IPS DF 6.9 (cell line): ENCODE results near the gene PSMD2.
A peak's percentile ranks its signal among the peaks of the same experiment; 100 is the strongest.

Source experiments
- DNase-seq: peaks from one replicate; pipeline ENCODE4 v3.0.0-alpha.2; 2013; ENCODE audit warnings: low read depth, low spot score
- H3K27ac ChIP-seq: one replicate; pipeline ENCODE4 v1.5.1; 2013; ENCODE audit warnings: low read length, control low read depth
- H3K27me3 ChIP-seq: 2 replicates; pipeline ENCODE4 v1.6.1; 2013; ENCODE audit warnings: mild to moderate bottlenecking, low read length; ENCODE audit not compliant: control insufficient read depth, insufficient read depth
- H3K36me3 ChIP-seq: 2 replicates; pipeline ENCODE4 v1.6.1; 2013; ENCODE audit warnings: low read length; ENCODE audit not compliant: control insufficient read depth, insufficient read depth
- H3K4me1 ChIP-seq: 2 replicates; pipeline ENCODE4 v1.6.1; 2013; ENCODE audit warnings: low read length; ENCODE audit not compliant: control insufficient read depth, insufficient read depth
- H3K4me3 ChIP-seq: 2 replicates; pipeline ENCODE4 v1.5.1; 2013; ENCODE audit warnings: mild to moderate bottlenecking, low read length
- H3K9me3 ChIP-seq: 2 replicates; pipeline ENCODE4 v1.6.1; 2013; ENCODE audit warnings: low read length, inconsistent platforms; ENCODE audit not compliant: control insufficient read depth, insufficient read depth
- WGBS: extraction: QIAGEN DNeasy Blood & Tissue Kit; methylation state at CpG from one replicate; pipeline ENCODE4 v1.1.7; 2013; ENCODE audit warnings: mixed read lengths, missing lambda C conversion rate; ENCODE audit not compliant: insufficient read length, insufficient coverage; 5-methylcytosine and 5-hydroxymethylcytosine counted together

The PSMD2 gene

DNA sequence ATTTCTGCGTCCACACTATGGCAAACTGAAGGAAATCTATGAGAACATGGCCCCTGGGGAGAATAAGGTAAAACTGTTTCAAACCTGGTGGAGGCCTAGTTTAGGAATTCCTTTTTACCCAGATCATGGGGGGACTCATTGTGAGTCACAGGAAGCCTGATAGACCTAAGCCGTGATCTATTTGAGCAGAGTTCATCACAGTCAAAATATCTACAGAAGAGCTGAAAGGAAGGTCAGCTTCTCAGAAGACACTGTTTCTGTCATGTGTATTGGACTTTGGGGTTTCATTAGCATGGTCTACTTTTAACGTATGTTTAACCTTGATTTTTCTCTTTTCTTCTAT is 1.3 kb downstream of the PSMD2 start:
- DNase-seq: no peak
- WGBS: no CpG with 5 or more reads among the region's 3 CpGs
- no peaks in the 10 kb centered on the region for H3K27me3 ChIP-seq
- no peaks in the 10 kb centered on the region for H3K9me3 ChIP-seq
- H3K4me1 ChIP-seq: no peaks in the 10 kb centered on the region
- peaks cover 26% of the 10 kb centered on the region for H3K36me3 ChIP-seq
- H3K4me3 ChIP-seq: no peak overlapping the region
- no peak overlapping the region for H3K27ac ChIP-seq

DNA sequence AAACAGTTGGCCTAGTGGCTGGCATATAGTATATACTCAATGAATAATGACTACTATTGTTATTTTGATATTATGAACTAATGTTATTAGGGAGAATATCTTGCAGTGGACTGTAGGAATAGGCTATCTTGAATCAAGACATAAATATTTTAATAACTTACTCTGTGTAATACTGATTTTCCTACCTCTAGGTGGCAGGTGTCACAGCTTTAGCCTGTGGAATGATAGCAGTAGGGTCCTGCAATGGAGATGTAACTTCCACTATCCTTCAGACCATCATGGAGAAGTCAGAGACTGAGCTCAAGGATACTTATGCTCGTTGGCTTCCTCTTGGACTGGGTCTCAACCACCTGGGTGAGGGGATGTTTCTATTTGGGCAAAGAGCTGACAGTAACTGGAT is 6.5 kb downstream of the PSMD2 start:
- no CpG with 5 or more reads among the region's 1 CpG for WGBS
- Histone ChIP-seq H3K27ac (no peak overlapping the region), H3K4me3 (no peak overlapping the region), H3K36me3 (peaks cover 51% of the 10 kb centered on the region), H3K4me1 (no peaks in the 10 kb centered on the region), H3K9me3 (no peaks in the 10 kb centered on the region), H3K27me3 (no peaks in the 10 kb centered on the region)
- no peak for DNase-seq

DNA sequence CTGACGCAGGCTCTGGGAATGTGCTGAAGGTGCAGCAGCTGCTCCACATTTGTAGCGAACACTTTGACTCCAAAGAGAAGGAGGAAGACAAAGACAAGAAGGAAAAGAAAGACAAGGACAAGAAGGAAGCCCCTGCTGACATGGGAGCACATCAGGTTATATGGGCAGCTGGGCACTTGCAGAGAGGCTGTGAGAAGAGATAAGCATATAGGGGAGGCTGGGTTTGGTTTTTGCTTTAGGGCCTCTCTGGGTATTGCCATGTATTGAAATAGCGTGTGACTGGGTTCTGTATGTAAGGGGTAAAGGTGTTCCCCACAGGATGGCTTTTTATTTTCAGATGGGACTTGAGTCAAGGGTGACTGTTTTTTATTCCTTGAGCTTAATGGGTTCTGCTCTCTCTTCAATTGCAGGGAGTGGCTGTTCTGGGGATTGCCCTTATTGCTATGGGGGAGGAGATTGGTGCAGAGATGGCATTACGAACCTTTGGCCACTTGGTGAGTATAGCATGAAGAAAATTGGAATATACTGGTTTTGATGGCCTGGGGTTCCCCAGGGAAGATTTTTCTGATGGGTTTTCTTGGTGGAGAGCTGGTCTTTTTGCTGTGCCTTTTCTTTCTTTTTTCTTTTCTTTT is 7.4 kb downstream of the PSMD2 start:
- no peaks in the 10 kb centered on the region for H3K27me3 ChIP-seq
- H3K4me3 ChIP-seq: no peak overlapping the region
- H3K9me3 ChIP-seq: no peaks in the 10 kb centered on the region
- peaks cover 51% of the 10 kb centered on the region for H3K36me3 ChIP-seq
- no peak for DNase-seq
- no CpG with 5 or more reads among the region's 4 CpGs for WGBS
- H3K4me1 ChIP-seq: no peaks in the 10 kb centered on the region
- H3K27ac ChIP-seq: no peak overlapping the region

DNA sequence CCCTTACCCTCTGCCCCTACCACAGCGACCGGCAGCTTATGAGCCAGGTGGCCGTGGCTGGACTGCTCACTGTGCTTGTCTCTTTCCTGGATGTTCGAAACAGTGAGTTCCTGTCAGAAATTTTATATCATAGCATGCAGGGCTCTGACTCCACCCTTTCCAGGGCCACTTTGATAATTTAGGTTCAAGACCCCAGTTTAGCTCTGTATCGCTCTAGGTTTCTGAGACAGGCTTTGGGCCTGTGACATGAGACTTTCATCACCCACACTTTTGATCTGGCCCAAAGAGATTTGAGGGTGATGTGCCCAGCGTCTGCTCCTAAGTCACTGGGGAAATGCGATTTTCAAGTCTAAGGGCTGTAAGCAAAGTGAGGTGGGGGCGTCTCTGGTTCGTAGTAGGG is 8.9 kb downstream of the PSMD2 start:
- H3K36me3 ChIP-seq: peaks cover 39% of the 10 kb centered on the region
- DNase-seq: no peak
- no peaks in the 10 kb centered on the region for H3K4me1 ChIP-seq
- no peak overlapping the region for H3K27ac ChIP-seq
- no peaks in the 10 kb centered on the region for H3K9me3 ChIP-seq
- no peaks in the 10 kb centered on the region for H3K27me3 ChIP-seq
- WGBS: 100% methylated on average over 2 of the region's 9 CpGs
- no peak overlapping the region for H3K4me3 ChIP-seq

DNA sequence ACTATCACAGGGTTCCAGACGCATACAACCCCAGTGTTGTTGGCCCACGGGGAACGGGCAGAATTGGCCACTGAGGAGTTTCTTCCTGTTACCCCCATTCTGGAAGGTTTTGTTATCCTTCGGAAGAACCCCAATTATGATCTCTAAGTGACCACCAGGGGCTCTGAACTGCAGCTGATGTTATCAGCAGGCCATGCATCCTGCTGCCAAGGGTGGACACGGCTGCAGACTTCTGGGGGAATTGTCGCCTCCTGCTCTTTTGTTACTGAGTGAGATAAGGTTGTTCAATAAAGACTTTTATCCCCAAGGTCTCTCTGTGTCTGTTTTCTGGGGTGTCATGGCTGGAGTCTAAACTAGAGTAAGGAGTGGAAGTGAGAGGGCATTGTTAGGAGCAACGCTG is 9.7 kb downstream of the PSMD2 start:
- Histone ChIP-seq H3K36me3 (peaks cover 33% of the 10 kb centered on the region), H3K9me3 (no peaks in the 10 kb centered on the region), H3K4me3 (no peak overlapping the region), H3K27me3 (no peaks in the 10 kb centered on the region), H3K27ac (no peak overlapping the region), H3K4me1 (no peaks in the 10 kb centered on the region)
- no CpG with 5 or more reads among the region's 7 CpGs for WGBS
- DNase-seq: no peak

DNA sequence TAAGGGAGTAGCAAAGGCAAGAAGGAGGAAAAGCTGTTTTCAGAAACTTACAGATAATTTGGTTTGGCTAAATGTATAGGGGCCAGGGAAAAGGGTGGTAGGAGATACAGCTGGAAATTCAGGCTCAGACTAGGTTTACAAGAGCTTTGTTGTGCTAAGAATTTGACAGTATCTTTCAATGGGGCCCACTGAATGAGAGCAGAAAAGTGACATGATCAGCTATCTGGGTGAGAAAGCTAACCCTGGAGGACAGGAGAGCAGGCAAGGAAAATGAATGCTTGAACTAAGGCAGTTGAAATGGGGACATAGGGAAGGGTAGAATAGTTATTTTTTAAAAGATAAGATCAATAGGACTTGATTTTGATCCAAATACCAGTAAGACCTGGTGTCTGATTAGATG is 12.6 kb downstream of the PSMD2 start:
- Histone ChIP-seq H3K4me1 (no peaks in the 10 kb centered on the region), H3K36me3 (peaks cover 16% of the 10 kb centered on the region), H3K27me3 (no peaks in the 10 kb centered on the region), H3K27ac (no peak overlapping the region), H3K9me3 (no peaks in the 10 kb centered on the region), H3K4me3 (no peak overlapping the region)
- DNase-seq: no peak

DNA sequence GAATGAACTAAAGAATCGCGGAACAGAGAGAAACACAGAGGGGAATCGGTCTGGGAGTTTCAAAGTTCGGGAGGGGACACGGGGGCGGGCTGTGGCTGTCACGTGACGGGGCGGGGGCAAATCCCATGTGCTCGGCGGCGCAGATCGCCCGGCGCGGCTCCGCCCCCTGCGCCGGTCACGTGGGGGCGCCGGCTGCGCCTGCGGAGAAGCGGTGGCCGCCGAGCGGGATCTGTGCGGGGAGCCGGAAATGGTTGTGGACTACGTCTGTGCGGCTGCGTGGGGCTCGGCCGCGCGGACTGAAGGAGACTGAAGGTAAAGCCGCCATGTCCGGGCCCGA is 15.3 kb downstream of the PSMD2 start, which contains the start of gene EIF4G1:
Gene EIF4G1, plus strand, starts transcription at position 244 of the 337 bp plus-strand sequence. CDS start 1,191 bp downstream, outside the sequence.
- DNase-seq: no peak
- Histone ChIP-seq H3K9me3 (no peaks in the 10 kb centered on the region), H3K27ac (no peak within 1 kb of the TSS), H3K27me3 (no peaks in the 10 kb centered on the region), H3K4me3 (peak within 1 kb of the TSS; percentile 95), H3K4me1 (no peaks in the 10 kb centered on the region), H3K36me3 (peaks cover 3% of the 10 kb centered on the region; the same call in 1 of the 2 replicates)
- WGBS: no CpG with 5 or more reads among the region's 40 CpGs

DNA sequence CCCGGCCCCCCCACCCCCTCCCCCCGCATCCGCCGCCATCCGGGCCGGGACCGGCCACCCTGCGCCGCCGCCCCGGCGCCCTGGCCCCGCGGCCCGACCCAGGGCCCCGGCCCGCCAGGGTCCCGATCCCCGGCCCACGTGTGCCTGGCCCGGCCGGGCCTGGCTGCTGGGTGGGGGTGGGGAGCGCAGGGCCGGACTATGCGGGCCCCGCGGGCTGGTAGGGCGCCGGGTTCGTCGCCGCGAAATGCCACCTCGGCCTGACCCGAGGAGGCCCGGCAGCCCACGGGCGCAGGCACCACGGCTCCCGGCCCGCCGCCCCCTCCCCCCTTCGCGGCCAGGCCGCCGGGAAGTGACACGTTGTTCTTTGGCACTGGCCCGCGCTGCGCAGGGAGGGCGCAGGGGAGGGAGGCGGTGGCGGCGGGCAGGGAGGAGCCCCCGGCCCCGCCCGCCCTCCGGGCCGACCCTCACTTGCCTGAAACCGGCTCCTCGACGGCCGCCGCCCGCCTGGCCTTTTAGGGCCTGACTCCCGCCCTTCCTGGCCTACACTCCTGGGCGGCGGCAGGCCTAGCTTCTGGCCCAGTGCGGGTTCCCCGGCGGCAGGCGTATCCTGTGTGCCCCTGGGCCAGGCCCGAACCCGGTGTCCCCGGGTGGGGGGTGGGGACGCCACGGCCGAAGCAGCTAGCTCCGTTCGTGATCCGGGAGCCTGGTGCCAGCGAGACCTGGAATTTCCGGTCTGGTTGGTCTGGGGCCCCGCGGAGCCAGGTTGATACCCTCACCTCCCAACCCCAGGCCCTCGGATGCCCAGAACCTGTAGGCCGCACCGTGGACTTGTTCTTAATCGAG is 15.9 kb downstream of the PSMD2 start:
- H3K4me3 ChIP-seq: peak overlapping the region; percentile 95
- H3K36me3 ChIP-seq: peaks cover 3% of the 10 kb centered on the region
- H3K27ac ChIP-seq: no peak overlapping the region
- no CpG with 5 or more reads among the region's 89 CpGs for WGBS
- no peaks in the 10 kb centered on the region for H3K27me3 ChIP-seq
- no peaks in the 10 kb centered on the region for H3K9me3 ChIP-seq
- DNase-seq: no peak
- no peaks in the 10 kb centered on the region for H3K4me1 ChIP-seq

DNA sequence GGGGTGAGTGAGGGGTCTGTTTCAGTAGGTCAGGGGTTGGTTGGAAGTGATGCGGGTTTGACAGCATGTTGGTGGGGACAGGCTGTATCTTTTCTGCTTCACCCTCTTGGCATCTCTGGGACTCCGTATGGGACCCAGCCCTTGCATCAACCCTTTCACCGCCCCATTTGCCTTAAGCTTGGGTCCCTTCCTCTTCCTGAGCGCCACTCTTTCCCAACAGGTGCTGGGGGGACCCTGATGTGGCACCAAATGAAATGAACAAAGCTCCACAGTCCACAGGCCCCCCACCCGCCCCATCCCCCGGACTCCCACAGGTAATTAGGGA is 16.5 kb downstream of the PSMD2 start:
- WGBS: no CpG with 5 or more reads among the region's 6 CpGs

DNA sequence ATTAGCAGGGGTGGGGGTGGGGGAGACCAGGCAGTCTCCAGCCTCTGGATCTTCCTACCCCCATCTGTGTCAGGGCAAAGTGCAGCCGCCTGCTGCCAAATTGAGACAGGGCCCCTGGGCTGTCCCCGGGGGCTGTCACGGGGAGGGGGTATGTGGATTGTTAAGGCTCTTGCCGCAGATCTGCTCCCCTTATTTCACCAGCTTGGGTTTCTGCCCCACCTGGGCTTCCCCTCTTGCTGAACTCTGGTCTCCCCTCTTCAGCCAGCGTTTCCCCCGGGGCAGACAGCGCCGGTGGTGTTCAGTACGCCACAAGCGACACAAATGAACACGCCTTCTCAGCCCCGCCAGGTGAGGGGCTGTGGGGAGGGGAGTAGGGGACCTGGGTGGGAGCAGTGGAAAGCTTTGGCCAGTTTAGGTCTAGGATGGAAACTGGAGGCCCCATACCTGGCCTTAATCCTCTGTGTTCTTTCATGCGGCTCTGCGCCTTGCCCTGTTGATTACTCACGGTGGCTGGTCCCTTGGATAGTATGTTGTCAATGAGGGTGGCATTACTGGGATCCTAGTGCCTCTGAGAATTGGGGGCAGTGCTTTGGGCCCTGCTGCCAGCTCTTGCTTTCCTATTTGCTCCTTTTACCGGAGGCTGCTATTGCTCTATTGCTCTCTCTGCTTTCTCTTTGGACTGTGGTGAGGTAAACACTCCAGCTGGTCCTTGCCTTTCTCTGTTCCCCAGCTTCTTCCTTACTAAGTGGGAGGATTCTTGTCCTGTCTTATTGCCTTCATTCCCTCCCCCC is 17.0 kb downstream of the PSMD2 start:
- H3K4me3 ChIP-seq: peak overlapping the region; percentile 95; the same call in 1 of the 2 replicates
- H3K9me3 ChIP-seq: no peaks in the 10 kb centered on the region
- WGBS: no CpG with 5 or more reads among the region's 16 CpGs
- H3K27me3 ChIP-seq: no peaks in the 10 kb centered on the region
- DNase-seq: no peak
- no peak overlapping the region for H3K27ac ChIP-seq
- H3K36me3 ChIP-seq: peaks cover 14% of the 10 kb centered on the region
- H3K4me1 ChIP-seq: no peaks in the 10 kb centered on the region

More for the DNA sequence above, 16.5 kb downstream of the PSMD2 start:
- Histone ChIP-seq H3K36me3 (peaks cover 9% of the 10 kb centered on the region), H3K27me3 (no peaks in the 10 kb centered on the region), H3K4me1 (no peaks in the 10 kb centered on the region), H3K9me3 (no peaks in the 10 kb centered on the region), H3K27ac (no peak overlapping the region), H3K4me3 (peak overlapping the region; percentile 95)
- no peak for DNase-seq
